GM12878 (cell line): Measurements from ENCODE around the gene GPN1. TPM values are rescaled to one million over a fixed set of nuclear protein-coding genes. Genes with fewer than 3 reads are reported as not detected.
A peak's percentile ranks its signal among the peaks of the same experiment; 100 is the strongest.

Source experiments
- ATAC-seq: fragments of 200-7000 bp; cut with Tn5 transposase; 3 replicates; pipeline ENCODE4 v1.9.1; 2020; ENCODE audit warnings: mild to moderate bottlenecking, moderate library complexity
- BruUV-seq: library from RNA; stranded (reverse); fragments of 400-500 nt; replicated peaks from 2 replicates; lab custom pipeline; 2021; lab: Mats Ljungman, UMichigan
- CTCF ChIA-PET: fragments of 300-600 bp; sonication (Branson Sonifier 250); formaldehyde crosslinking; extraction: SDS; loops from one replicate; lab custom pipeline; 2021; ENCODE audit warnings: inconsistent platforms; lab: Yijun Ruan, JAX
- POLR2A ChIA-PET: fragments of 350-600 bp; formaldehyde crosslinking; extraction: SDS; loops from one replicate; lab custom pipeline; 2021; ENCODE audit warnings: inconsistent platforms; lab: Charles Lee
- RAD21 ChIA-PET: fragments of 300-600 bp; sonication (Branson Sonifier 250); formaldehyde crosslinking; loops from one replicate; lab custom pipeline; 2023; ENCODE audit warnings: antibody characterized with exemption; ENCODE audit not compliant: unreplicated experiment; lab: Charles Lee
- SMC1A ChIA-PET: fragments of 300-600 bp; sonication (Branson Sonifier 250); formaldehyde crosslinking; loops from one replicate; lab custom pipeline; 2023; ENCODE audit not compliant: unreplicated experiment, uncharacterized antibody; lab: Charles Lee
- DNase-seq: peaks from one replicate; pipeline ENCODE4 v3.0.0-alpha.2; 2011; ENCODE audit warnings: low read depth, low spot score
- FAIRE-seq: peaks from 3 replicates; lab custom pipeline; 2011; peaks lifted over from hg19 to GRCh38; lab: Jason Lieb, UNC
- H2AFZ ChIP-seq: 2 replicates; pipeline ENCODE4 v1.6.0; 2011; ENCODE audit warnings: low read depth, low read length, control low read depth; ENCODE audit not compliant: control insufficient read depth
- H3K27ac ChIP-seq: 2 replicates; pipeline ENCODE4 v1.5.1; 2011; ENCODE audit warnings: control low read depth; ENCODE audit not compliant: control insufficient read depth, insufficient read depth
- H3K27me3 ChIP-seq, 2 experiments: replicated peaks in 1 of 2; 2 replicates each; pipeline versions ENCODE4 v1.6.0 to v1.6.1; 2011; ENCODE audit warnings: low read length in 1 of 2; ENCODE audit not compliant: control insufficient read depth in 2 of 2, insufficient read depth in 2 of 2
- H3K36me3 ChIP-seq, 2 experiments: 2 replicates each; pipeline ENCODE4 v1.5.1; 2011; ENCODE audit warnings: low read length in 1 of 2; ENCODE audit not compliant: control insufficient read depth in 2 of 2, insufficient read depth in 2 of 2
- H3K4me1 ChIP-seq: 2 replicates; pipeline ENCODE4 v1.6.1; 2011; ENCODE audit warnings: mild to moderate bottlenecking, low read length, moderate library complexity, mixed read lengths; ENCODE audit not compliant: control insufficient read depth, insufficient read depth
- H3K4me2 ChIP-seq: 2 replicates; pipeline ENCODE4 v1.6.0; 2011; ENCODE audit warnings: control low read depth; ENCODE audit not compliant: control insufficient read depth, insufficient read depth
- H3K4me3 ChIP-seq: fragments of 200-600 bp; sonication (generic); 2 replicates; pipeline ENCODE4 v1.5.1; 2016
- H3K79me2 ChIP-seq: 2 replicates; pipeline ENCODE4 v1.6.0; 2011; ENCODE audit warnings: low read length; ENCODE audit not compliant: control insufficient read depth, insufficient read depth
- H3K9ac ChIP-seq: 2 replicates; pipeline ENCODE4 v1.8.0; 2011; ENCODE audit warnings: low read length, control low read depth, mixed read lengths; ENCODE audit not compliant: control insufficient read depth, insufficient read depth
- H3K9me3 ChIP-seq: replicated peaks from 3 replicates; pipeline ENCODE4 v1.5.1; 2011; ENCODE audit warnings: mild to moderate bottlenecking, low read length; ENCODE audit not compliant: control insufficient read depth, insufficient read depth
- H4K20me1 ChIP-seq: 2 replicates; pipeline ENCODE4 v1.6.0; 2011; ENCODE audit not compliant: control insufficient read depth, insufficient read depth
- CHD2 ChIP-seq: IDR thresholded peaks from 2 replicates; pipeline ENCODE4 v1.6.1; 2011; ENCODE audit warnings: low read depth, low read length, improper control_type of control experiment, borderline replicate concordance
- IKZF2 ChIP-seq, 2 experiments: fragments of 450-650 bp; IDR thresholded peaks; 2 replicates each; pipeline ENCODE4 v1.6.1; 2017; ENCODE audit warnings: mild to moderate bottlenecking in 2 of 2, moderate library complexity in 2 of 2
- MYC ChIP-seq: IDR thresholded peaks from 2 replicates; pipeline ENCODE4 v1.6.1; 2011; ENCODE audit warnings: mild to moderate bottlenecking, low read length, moderate library complexity, inconsistent platforms; ENCODE audit not compliant: insufficient read depth, insufficient replicate concordance, insufficient read length, severe bottlenecking
- RB1 ChIP-seq: fragments of 450-650 bp; formaldehyde crosslinking; IDR thresholded peaks from 2 replicates; pipeline ENCODE4 v1.6.1; 2017; ENCODE audit warnings: mild to moderate bottlenecking, borderline replicate concordance
- RCOR1 ChIP-seq: conservative IDR thresholded peaks from 2 replicates; pipeline ENCODE4 v1.6.1; 2012; ENCODE audit warnings: low read depth, low read length, improper control_type of control experiment
- WGBS: methylation state at CpG from one replicate; pipeline ENCODE4 v1.1.6; 2016; ENCODE audit warnings: low lambda C conversion rate; ENCODE audit not compliant: insufficient replicate concordance, insufficient coverage; ENCODE audit errors: missing lambda C conversion rate; 5-methylcytosine and 5-hydroxymethylcytosine counted together
- in situ Hi-C: fragments of 300-500 bp; cut with MboI; formaldehyde crosslinking; loops from 9 replicates; pipeline ENCODE4 v1.14.3; 2018; ENCODE audit warnings: mixed read lengths
- intact Hi-C: fragments of 100-400 bp; cut with micrococcal nuclease; formaldehyde crosslinking; loops from one replicate; pipeline ENCODE4 v1.14.2; 2022; ENCODE audit not compliant: unreplicated experiment
- polyA plus RNA-seq, 11 experiments: library from polyadenylated mRNA; depleted of rRNA in 4 of 11; unstranded in 6 of 11; stranded (reverse) in 5 of 11; fragments of >200 nt; fragmentation: Nextera tagmentation in 4 of 11; fragmentation: Illumina TruSeq in 1 of 11; extraction: Ambion mirVana in 4 of 11; extraction: Trizol in 1 of 11; gene quantifications; 1 replicate in 1 of 11; 2 replicates in 10 of 11; pipeline versions ENCODE4 v1.2.1 to v1.2.3, GENCODE V29; 2011 to 2016; ENCODE audit warnings: inconsistent platforms in 2 of 11, missing spikeins in 2 of 11, low read depth in 1 of 11
- total RNA-seq, 4 experiments: library from RNA; depleted of rRNA in 3 of 4; stranded (reverse); fragments of >200 nt in 3 of 4; fragmentation: Illumina TruSeq in 1 of 4; extraction: Trizol in 1 of 4; gene quantifications; 2 replicates each; pipeline versions ENCODE4 v1.2.1 to v1.2.3, GENCODE V29; 2013 to 2021
- TF ChIP-seq, protein P1 (sequence below): IDR thresholded peaks from 2 replicates; pipeline ENCODE4 v1.6.1; 2011; ENCODE audit warnings: borderline replicate concordance, low read depth, mild to moderate bottlenecking, moderate library complexity, low read length; ENCODE audit not compliant: insufficient read depth, poor library complexity, severe bottlenecking
- TF ChIP-seq, protein P2 (sequence below): fragments of 450-650 bp; IDR thresholded peaks from 2 replicates; pipeline ENCODE4 v1.6.1; 2017; ENCODE audit warnings: mild to moderate bottlenecking, low read depth, inconsistent platforms; ENCODE audit not compliant: poor library complexity, severe bottlenecking
- TF ChIP-seq, protein P3 (sequence below): IDR thresholded peaks from 2 replicates; pipeline ENCODE4 v1.6.1; 2011; ENCODE audit warnings: low read depth, low read length, improper control_type of control experiment, borderline replicate concordance
- TF ChIP-seq, protein P4 (sequence below): fragments of 450-650 bp; conservative IDR thresholded peaks from 2 replicates; pipeline ENCODE4 v1.6.1; 2017; ENCODE audit warnings: mild to moderate bottlenecking, moderate library complexity

GPN1 gene
- total and polyA plus RNA-seq, 10 of the 15 experiments (the other 5 are each of a cell fraction or from before 2014, with no cell fraction given) = 32.1 to 108 (median 60.4) TPM

DNA sequence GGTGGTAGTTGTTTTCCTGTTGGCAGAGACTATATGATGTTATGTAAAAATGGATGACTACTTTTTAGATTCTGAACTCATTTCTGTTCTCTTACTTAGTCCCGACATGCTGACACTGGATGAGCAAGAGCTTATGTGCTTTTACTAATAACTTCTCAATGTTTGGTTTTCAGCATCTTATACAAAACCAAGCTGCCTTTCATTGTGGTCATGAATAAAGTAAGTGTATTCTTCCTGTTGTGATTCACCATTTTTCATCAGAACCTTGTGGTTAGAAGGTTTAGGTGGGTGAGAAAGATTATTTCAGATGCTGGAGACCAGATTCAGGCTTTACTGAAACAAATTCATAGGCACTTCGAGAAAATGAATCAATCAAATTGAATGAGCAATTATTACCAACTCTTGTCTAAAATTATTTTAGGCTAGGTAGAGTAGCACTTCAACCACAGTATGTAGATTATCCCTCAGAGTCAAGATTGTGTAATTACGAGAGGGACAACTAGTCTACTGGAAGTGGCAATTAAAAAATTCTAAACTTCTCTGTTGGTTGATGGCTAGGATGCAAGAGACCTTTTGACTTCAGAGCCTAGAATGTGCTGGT is 9.3 kb downstream of the GPN1 start:
- Histone ChIP-seq H3K79me2 (no peaks in the 10 kb centered on the region), H3K4me1 (no peaks in the 10 kb centered on the region), H3K27me3 (no peaks in the 10 kb centered on the region), H3K4me2 (no peak overlapping the region), H3K9me3 (no peaks in the 10 kb centered on the region), H3K4me3 (no peak overlapping the region), H3K27ac (no peak overlapping the region), H3K36me3 (peaks cover 0 to 31% of the 10 kb centered on the region in 2 experiments; a peak in 2 of 4 replicates), H4K20me1 (no peaks in the 10 kb centered on the region), H2AFZ (no peak overlapping the region), H3K9ac (no peak overlapping the region)
- intact Hi-C loops (no loop called here), in situ Hi-C loops (no loop called here)
- BruUV-seq = no TSS peak
- FAIRE-seq (no peak), DNase-seq (no peak), ATAC-seq (no peak)
- ChIA-PET POLR2A (no interaction called here), SMC1A (no interaction called here), CTCF (no interaction called here), RAD21 (no interaction called here)
- TF ChIP-seq, protein P1, sequence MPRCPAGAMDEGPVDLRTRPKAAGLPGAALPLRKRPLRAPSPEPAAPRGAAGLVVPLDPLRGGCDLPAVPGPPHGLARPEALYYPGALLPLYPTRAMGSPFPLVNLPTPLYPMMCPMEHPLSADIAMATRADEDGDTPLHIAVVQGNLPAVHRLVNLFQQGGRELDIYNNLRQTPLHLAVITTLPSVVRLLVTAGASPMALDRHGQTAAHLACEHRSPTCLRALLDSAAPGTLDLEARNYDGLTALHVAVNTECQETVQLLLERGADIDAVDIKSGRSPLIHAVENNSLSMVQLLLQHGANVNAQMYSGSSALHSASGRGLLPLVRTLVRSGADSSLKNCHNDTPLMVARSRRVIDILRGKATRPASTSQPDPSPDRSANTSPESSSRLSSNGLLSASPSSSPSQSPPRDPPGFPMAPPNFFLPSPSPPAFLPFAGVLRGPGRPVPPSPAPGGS = peak; percentile 20
- TF ChIP-seq RCOR1 = no peak
- TF ChIP-seq RB1 = no peak
- 65% methylated on average over 3 of the region's 3 CpGs for WGBS

DNA sequence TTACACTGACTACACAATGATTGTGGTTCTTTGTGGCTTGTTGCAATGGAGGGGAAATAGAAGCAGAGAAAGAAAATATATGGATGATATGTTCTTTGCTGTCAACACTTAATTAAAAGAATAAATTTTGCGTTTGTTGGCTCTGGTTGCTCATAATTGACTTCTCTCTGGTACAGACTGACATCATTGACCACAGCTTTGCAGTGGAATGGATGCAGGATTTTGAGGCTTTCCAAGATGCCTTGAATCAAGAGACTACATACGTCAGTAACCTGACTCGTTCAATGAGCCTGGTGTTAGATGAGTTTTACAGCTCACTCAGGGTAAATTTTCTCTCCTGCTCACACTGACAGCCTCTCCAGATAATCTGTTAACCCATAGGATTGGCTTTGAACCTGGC is 9.9 kb downstream of the GPN1 start:
- no peak overlapping the region for H3K27ac ChIP-seq
- no peak overlapping the region for H2AFZ ChIP-seq
- in situ Hi-C loops = no loop called here
- DNase-seq = no peak
- ATAC-seq = no peak
- no peaks in the 10 kb centered on the region for H3K9me3 ChIP-seq
- H3K4me1 ChIP-seq = no peaks in the 10 kb centered on the region
- no TSS peak for BruUV-seq
- ChIA-PET SMC1A (no interaction called here), RAD21 (no interaction called here), POLR2A (no interaction called here), CTCF (interaction anchor here (1.4 kb wide), 1 partner anchor 45 kb away, joined by 3 read pairs; no protein-coding TSS in a partner anchor)
- H3K4me2 ChIP-seq = no peak overlapping the region
- no peak overlapping the region for H3K4me3 ChIP-seq
- H3K9ac ChIP-seq = no peak overlapping the region
- FAIRE-seq = no peak
- no peaks in the 10 kb centered on the region for H4K20me1 ChIP-seq
- no peaks in the 10 kb centered on the region for H3K27me3 ChIP-seq
- WGBS = 67% methylated on average over 3 of the region's 3 CpGs
- H3K36me3 ChIP-seq = peaks cover 0 to 31% of the 10 kb centered on the region in 2 experiments; a peak in 2 of 4 replicates
- intact Hi-C loops = no loop called here
- no peaks in the 10 kb centered on the region for H3K79me2 ChIP-seq
- TF ChIP-seq, protein P2, sequence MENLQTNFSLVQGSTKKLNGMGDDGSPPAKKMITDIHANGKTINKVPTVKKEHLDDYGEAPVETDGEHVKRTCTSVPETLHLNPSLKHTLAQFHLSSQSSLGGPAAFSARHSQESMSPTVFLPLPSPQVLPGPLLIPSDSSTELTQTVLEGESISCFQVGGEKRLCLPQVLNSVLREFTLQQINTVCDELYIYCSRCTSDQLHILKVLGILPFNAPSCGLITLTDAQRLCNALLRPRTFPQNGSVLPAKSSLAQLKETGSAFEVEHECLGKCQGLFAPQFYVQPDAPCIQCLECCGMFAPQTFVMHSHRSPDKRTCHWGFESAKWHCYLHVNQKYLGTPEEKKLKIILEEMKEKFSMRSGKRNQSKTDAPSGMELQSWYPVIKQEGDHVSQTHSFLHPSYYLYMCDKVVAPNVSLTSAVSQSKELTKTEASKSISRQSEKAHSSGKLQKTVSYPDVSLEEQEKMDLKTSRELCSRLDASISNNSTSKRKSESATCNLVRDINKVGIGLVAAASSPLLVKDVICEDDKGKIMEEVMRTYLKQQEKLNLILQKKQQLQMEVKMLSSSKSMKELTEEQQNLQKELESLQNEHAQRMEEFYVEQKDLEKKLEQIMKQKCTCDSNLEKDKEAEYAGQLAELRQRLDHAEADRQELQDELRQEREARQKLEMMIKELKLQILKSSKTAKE = no peak
- no peak for TF ChIP-seq MYC
- no peak for TF ChIP-seq IKZF2 (IDR thresholded peaks at IDR 0.05)
- TF ChIP-seq CHD2 = no peak
- TF ChIP-seq, protein P3, sequence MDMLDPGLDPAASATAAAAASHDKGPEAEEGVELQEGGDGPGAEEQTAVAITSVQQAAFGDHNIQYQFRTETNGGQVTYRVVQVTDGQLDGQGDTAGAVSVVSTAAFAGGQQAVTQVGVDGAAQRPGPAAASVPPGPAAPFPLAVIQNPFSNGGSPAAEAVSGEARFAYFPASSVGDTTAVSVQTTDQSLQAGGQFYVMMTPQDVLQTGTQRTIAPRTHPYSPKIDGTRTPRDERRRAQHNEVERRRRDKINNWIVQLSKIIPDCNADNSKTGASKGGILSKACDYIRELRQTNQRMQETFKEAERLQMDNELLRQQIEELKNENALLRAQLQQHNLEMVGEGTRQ = no peak
- TF ChIP-seq, protein P4, sequence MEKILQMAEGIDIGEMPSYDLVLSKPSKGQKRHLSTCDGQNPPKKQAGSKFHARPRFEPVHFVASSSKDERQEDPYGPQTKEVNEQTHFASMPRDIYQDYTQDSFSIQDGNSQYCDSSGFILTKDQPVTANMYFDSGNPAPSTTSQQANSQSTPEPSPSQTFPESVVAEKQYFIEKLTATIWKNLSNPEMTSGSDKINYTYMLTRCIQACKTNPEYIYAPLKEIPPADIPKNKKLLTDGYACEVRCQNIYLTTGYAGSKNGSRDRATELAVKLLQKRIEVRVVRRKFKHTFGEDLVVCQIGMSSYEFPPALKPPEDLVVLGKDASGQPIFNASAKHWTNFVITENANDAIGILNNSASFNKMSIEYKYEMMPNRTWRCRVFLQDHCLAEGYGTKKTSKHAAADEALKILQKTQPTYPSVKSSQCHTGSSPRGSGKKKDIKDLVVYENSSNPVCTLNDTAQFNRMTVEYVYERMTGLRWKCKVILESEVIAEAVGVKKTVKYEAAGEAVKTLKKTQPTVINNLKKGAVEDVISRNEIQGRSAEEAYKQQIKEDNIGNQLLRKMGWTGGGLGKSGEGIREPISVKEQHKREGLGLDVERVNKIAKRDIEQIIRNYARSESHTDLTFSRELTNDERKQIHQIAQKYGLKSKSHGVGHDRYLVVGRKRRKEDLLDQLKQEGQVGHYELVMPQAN = no peak
